Measurements from ENCODE around the gene STAT3.
"Not testable (repeated sequence)": the region's sequence is repeated elsewhere in the genome, so short reads cannot be mapped to it uniquely, and the experiment has no call there.

Gene STAT3

DNA sequence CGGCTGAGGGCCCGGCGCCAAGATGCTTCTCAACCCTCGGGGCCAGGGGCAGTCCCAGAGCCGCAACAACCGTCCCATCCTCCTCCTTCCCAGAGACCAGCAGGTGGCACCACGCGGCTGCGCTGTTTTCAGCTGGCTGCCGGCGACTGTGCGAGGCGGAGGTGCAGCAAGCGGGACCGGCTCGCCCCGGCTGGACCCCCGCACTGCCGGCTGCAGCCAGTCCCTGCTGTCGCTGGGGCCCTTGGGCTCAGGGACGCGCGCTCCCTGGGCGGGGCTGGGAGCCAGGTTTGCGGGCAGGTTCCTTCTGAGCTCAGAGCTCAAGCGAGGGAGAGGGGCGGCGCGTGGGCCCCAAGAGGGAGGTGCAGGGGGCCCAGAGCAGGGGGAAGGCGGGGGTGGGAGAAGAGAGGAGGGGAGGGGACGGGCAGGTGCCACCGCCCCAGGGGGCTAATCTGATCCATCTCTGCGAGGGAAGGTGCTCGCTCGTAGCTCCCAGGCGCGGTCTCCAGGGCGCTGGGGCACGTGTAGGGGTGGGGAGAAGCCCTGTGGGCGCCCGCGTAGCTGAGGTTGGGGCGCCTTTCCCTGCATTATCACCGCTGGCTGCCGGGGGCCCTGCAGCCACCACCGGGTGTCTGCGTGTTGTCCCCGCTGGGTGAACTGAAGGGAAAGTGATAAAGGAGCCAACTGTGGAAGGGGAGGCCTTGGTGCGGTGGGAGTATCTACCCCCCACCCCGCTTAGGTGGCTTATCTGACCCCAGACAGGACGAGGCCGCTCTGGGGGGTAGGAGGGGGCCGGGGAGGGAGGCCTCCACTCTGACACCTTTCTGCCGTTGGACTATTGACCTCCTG lies 75.7 kb downstream of the STAT3 start:
- DNase-seq, result peak; percentile 35 to 54

DNA sequence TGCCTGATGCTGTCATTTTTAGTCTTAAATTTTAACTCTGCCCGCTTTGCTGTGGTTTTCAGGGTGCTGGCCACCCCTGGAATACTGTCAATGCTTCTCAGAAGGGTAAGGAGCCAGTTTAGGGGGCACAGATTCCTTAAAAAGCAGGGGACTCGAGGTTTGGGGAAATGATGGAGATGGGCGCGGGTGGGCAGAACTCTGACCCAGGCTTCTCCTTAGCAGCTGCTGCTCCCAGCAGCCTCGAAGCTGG lies 76.3 kb downstream of the STAT3 start:
- DNase-seq, result no peak

DNA sequence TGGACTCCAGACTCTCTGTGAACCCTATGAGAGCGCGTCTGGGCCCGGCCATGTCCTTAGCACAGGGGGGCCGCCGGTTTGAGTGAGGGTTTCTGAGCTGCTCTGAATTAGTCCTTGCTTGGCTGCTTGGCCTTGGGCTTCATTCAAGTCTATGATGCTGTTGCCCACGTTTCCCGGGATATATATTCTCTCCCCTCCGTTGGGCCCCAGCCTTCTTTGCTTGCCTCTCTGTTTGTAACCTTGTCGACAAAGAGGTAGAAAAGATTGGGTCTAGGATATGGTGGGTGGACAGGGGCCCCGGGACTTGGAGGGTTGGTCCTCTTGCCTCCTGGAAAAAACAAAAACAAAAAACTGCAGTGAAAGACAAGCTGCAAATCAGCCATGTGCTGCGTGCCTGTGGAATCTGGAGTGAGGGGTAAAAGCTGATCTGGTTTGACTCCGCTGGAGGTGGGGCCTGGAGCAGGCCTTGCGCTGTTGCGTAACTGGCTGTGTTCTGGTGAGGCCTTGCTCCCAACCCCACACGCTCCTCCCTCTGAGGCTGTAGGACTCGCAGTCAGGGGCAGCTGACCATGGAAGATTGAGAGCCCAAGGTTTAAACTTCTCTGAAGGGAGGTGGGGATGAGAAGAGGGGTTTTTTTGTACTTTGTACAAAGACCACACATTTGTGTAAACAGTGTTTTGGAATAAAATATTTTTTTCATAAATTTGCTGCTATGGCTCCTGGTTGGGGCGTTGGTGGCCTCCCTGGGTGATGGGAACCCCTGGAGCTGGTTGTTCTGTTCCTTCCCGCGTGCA lies 76.8 kb downstream of the STAT3 start:
- no peak for DNase-seq

DNA sequence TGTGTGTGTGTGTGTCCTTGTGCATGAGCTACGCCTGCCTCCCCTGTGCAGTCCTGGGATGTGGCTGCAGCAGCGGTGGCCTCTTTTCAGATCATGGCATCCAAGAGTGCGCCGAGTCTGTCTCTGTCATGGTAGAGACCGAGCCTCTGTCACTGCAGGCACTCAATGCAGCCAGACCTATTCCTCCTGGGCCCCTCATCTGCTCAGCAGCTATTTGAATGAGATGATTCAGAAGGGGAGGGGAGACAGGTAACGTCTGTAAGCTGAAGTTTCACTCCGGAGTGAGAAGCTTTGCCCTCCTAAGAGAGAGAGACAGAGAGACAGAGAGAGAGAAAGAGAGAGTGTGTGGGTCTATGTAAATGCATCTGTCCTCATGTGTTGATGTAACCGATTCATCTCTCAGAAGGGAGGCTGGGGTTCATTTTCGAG lies 77.4 kb downstream of the STAT3 start:
- no peak for DNase-seq

DNA sequence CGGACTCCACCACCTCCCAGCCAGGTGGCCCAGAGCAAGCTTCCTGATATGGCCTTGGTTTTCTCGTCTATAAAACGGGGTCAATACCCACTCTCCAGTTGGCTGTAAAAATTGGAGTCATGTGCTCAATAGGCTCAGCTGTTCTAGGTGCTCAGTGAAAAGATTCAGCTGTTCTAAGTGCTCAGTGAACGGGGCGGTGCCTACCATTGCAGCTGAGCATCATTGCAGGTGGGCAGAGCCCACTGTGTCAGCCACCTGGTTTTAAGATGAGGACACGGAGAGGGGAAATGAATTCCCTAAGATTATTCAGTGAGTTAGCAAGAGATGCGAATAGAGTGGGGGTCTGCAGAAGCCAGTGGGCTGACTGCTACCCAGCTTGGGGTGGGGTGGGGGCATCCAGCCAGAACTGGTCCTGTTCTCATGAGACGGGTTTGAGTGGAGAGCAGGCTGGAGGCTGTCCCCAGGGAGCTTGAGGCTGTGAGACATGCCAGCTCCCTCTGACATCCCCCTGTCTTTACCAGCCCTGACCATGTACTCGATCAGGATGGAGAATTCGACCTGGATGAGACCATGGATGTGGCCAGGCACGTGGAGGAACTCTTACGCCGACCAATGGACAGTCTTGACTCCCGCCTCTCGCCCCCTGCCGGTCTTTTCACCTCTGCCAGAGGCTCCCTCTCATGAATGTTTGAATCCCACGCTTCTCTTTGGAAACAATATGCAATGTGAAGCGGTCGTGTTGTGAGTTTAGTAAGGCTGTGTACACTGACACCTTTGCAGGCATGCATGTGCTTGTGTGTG lies 78.1 kb downstream of the STAT3 start:
- no peak for DNase-seq

DNA sequence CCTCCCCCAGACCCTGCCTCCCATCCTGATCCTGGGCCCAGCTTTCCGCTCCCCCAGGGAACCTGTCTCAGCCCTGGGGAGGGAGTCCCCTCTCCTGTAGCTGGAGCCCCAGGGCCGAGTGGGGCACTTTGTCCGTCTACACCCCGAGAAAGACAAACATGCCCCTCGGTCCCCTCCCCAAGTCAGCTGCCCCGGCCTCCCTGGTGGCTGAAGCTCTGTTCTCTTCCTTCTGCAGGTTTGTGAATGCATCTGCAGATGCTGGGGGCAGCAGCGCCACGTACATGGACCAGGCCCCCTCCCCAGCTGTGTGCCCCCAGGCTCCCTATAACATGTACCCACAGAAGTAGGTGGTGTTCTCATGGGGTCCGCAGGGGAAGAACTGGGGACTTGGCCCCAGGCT lies 79.1 kb downstream of the STAT3 start:
- no peak for DNase-seq

DNA sequence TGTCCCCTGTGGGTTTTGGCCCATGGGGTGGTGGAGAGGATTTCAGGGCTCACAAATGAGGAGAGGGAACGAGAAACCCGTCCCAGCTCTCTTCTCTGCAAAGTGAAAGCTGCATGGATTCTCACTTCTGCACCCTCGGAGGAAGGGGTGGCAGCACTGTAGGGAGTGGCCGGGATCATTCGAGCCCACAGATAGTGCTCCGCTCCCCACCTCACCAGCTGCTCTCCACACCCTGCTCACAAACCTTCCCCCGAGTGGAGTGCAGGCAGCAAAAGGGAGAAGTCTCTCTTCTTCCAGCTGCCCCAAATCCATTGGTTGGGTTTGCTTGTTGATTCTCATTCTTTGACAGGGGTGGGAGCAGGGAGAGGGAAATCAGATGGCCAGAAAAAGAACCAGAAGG lies 79.8 kb downstream of the STAT3 start:
- DNase-seq, result no peak

DNA sequence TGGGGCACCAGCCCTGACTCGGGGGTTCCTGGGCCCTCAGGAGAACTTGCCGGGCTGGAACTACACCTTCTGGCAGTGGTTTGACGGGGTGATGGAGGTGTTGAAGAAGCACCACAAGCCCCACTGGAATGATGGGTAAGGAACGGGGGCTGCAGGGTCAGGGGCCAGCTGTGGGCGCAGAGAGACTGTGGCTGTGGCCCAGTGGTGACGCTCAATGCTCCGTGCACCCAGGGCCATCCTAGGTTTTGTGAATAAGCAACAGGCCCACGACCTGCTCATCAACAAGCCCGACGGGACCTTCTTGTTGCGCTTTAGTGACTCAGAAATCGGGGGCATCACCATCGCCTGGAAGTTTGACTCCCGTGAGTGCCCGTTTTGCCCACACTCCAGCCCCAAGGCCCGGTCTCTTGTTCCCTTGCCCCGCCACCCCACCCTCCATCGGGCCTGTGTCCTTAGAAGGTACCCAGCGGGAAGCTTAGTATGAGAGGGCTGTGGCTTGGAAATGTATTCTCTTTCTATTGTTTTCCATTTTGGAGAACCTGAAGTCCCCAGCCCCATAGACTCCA lies 80.8 kb downstream of the STAT3 start:
- DNase-seq, result no peak

DNA sequence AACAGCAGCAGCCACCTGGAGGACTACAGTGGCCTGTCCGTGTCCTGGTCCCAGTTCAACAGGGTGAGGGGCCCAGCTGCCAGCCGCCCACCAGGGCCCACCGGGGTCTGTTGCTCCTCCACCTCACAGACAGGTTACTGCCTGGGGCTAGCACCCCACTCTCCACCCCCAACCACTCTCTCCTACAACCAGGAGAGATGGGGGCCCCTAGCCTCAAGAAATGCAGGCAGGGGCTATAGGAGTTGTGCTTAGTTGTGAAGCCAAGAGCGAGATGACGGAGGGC lies 81.9 kb downstream of the STAT3 start:
- DNase-seq, result no peak

DNA sequence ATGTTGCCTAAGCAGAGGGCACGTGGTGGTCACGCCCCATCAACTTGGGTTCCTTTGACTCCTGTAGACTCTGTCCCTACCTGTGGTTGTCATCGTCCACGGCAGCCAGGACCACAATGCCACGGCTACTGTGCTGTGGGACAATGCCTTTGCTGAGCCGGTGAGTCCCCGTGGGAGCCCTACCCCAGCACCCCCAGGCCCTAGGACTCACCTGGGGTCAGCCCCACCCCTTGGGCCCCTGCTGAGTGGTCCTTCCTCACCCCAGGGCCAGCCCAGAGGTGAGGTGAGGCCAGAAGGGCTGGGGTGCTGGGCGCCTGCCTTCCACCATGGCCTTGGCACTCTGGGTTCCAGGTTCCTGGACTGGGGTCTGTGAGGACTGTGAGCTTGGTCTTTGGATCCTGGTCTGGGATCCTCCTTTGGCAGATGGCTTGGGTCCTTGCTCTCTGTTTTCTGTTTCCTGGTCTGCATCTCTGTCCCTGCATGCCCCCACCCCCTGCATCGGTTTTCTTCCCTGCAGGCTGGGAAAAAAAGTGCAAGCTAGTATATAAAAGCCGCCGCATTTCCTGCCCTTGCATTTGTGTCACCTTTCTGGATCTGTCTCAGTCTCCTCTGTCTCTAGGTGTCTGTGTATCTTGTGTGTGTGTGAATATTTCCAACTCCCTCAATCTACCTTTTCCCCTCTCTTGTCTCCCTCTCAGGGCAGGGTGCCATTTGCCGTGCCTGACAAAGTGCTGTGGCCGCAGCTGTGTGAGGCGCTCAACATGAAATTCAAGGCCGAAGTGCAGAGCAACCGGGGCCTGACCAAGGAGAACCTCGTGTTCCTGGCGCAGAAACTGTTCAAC lies 82.5 kb downstream of the STAT3 start:
- DNase-seq, result no peak

DNA sequence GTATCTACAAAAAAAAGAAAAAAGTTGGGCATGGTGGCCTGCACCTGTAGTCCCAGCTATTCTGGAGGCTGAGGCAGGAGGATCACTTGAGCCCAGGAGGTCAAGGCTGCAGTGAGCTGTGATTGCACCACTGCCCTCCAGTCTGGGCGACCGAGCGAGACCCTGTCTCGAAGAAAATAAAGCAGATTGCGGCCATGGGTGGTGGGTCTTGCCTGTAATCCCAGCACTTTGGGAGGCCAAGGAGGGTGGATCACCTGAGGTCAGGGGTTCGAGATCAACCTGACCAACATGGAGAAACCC lies 83.3 kb downstream of the STAT3 start:
- not testable (repeated sequence) for DNase-seq

DNA sequence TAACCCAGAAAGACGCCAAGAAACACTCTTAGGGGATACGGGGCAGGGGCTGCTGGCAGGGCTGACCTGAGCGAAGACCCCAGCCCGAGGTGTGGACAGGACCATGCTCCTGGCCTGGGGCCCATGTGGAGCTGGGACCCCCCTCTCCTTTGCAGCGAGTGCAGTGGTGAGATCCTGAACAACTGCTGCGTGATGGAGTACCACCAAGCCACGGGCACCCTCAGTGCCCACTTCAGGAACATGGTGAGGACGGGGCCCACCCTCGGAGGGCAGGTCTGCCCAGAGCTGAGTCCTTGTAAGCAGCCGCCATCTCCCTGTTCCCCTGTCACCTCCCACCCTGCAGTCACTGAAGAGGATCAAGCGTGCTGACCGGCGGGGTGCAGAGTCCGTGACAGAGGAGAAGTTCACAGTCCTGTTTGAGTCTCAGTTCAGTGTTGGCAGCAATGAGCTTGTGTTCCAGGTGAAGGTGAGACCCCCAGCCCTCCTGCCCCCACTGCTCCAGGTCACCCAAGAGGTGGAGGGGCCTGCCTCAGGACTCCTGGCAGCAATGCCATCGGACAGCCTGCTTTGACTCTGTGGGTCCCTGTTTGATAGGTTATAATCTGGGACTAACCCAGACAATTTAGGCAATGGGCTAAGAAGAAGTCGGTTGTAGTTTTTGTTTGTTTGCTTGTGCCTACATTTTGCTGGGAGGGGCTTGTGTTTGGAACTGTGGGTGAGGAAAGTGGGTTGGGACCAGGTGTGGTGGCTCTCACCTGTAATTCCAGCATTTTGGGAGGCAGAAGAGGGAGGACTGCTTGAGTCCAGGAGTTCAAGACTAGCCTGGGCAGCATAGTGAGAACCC lies 83.8 kb downstream of the STAT3 start:
- no peak for DNase-seq

DNA sequence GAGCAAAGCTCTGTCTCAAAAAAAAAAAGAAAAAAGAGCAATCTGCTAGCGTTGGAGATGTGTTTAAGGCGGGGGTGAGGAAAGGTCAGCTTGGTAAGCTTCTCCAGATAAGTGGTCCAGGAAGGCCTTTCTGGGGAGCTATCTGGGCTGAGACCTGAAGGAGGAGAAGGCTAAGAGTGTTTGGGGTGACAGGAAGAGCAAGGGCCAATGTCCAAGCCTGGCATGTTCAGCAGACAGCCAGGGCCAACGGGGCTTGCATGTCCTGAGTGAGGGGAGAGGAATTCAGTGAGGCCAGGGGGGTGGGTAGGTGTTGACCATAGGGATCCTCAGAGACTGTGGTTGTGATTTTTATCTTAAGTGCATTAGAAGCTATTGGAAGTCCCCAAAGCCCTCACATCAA lies 84.5 kb downstream of the STAT3 start:
- no peak for DNase-seq

DNA sequence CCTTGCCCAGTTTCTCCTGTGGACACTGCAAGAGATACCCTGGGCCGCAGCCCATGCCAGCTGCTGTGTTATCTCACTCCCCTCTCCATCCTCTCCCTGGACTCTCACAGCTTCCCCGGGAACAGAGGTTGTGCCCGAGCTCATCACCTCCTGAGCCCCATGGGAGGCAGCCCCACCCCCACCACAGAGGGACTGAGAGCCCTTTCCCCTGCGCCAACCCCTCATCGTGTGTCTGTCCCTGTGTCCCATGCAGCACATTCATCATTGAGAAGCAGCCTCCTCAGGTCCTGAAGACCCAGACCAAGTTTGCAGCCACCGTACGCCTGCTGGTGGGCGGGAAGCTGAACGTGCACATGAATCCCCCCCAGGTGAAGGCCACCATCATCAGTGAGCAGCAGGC lies 87.2 kb downstream of the STAT3 start:
- DNase-seq, result no peak

DNA sequence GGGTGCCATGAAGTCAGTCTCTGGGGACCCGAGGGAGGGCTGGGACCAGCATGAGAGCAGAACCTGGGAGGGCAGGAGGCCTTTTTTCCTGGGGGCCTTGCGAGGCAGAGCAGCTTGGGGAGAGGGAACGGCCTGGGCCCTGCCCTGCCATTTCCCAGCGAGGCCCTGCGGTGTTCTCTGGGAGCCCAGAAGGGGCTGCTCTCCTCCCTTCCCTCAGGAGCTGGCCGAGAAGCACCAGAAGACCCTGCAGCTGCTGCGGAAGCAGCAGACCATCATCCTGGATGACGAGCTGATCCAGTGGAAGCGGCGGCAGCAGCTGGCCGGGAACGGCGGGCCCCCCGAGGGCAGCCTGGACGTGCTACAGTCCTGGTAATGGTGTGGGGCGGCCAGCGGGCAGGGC lies 88.3 kb downstream of the STAT3 start:
- not testable (repeated sequence) for DNase-seq

DNA sequence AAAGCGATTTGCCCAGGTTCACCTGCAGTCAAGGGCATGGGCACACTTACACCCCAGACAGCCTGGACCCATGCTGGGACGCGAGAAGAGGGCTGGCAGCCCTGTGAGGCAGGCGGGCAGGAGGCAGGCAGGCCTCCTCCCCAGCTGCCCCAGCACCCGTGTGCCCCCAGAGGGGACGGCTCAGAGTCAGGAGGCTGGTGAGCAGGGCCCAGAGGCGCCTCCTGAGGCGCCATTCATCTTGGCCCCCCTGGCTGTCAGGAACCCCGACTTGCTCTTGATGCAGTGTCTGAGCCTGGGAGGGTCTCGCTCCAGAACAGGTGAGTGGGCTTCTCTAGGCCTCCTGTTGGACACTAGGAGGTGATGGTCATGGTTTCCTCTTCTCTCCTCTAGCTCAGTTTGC lies 88.9 kb downstream of the STAT3 start:
- DNase-seq, result not testable (repeated sequence)

DNA sequence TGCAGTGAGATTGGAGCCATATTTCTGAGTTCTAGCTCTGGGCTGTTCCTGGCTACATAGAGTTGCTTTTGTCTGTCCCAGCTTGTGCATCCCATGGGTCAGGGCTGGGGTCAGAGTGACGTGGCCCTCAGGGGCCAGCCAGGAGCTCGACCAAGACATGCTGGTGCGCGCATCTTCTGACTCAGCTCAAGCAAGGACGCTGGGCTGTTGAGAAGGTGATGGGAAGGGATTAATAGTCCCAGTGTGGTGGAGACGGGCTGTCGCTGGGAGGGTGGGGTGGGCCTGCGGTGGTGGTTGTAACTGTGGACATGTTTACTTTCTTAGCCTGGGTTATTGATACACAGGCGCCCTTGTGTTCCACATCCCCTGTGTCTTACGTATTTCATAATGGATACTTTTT lies 90.5 kb downstream of the STAT3 start:
- DNase-seq, result not testable (repeated sequence)

DNA sequence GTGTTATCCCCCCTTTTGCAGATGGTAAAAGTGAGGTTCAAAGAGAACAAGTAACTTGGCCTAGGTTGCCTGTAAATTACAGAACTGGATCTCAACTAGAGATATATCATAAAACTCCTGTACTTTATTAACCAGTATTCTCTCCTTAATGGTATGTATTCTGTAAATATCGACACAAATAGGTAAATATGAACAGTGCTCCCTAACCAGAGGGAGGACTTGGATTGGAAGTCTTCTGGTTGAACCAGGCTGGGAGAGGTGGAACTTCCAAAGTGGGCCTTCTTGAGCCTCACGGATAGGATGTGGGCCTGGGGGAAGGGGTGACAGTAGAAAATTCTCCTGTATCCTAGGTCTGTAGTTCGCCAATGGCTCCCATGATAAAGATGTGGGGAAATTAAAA lies 92.2 kb downstream of the STAT3 start:
- DNase-seq, result no peak

DNA sequence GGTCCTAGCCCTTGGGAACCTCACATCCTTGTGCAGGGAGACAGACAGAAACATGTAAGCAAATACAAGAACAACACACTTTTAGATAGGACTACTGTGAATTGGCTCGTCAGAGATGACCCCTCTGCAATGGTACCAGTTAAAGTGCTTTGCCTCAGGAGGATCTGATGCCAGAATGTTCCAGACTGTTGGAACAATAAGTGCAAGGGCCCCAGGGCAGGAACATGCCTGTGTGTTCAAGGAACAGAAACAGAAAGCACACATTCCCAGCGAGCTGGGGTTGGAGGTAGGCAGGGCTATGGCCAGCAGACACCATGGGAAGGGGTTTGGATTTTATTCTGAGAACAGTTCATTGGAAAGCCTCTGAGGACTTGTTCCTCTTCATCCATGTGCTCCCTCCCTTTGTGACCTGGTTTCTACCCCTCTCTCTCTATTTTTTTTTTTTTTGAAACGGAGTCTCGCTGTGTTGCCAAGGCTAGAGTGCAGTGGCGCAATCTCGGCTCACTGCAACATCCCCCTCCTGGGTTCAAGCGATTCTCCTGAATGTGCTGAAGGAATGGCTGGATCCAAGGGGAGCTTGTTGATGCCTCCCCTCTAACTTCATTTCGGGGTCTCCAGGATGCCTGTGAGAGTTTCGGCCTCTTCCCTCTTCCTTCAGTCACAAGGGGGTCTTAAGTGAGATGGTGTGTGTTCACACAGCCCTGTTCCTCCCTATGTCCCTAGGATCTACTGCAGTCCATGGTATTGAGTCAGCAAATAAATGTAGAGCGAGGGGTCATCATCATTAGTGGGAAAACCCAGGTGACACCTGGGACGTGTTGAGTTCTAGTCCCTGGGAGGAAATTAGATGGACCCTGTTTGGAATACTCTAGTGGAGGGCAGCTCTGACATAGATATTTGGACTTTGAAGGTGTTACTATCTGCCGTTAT lies 93.5 kb downstream of the STAT3 start:
- DNase-seq, result no peak

DNA sequence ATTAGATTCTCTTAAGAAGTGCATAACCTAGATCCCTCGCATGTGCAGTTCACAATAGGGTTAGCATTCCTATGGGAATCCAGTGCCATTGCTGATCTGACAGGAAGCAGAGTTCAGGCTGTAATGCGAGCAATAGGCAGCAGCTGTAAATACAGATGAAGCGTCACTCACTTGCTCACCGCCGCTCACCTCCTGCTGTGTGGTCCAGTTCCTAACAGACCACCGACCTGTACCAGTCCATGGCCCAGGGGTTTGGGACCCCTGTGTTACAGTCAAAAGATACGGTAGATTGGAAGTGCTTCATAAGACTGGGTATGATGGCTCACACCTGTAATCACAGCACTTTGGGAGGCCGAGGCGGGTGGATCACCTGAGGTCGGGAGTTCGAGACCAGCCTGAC lies 97.1 kb downstream of the STAT3 start:
- DNase-seq, result no peak

DNA sequence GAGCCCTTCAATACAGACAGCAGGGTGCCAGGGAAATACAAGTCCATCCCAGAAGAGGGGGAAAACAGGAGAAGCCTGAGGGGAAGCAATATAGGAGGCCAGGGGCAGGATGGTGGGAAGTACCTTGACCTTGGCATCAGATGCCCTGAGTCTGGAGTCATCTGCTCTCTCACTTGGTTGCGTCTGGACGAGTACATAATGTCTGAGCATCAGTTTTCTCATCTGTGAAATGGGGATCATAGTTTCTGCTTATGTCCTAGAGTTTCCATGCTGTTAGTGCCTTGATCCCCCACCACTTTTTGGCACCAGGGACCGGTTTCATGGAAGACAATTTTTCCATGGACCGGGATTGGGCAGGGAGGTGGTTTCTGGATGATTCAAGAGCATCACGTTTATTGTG lies 97.7 kb downstream of the STAT3 start:
- DNase-seq, result no peak
